Tibial nerve (tissue), 3 donors: Measurements from ENCODE around the gene VGLL2.

Experiments
- CTCF ChIP-seq, 5 experiments: fragments of 200-600 bp in 3 of 5; fragments of 450-650 bp in 2 of 5; sonication (generic) in 3 of 5; IDR thresholded peaks; one replicate each; pipeline ENCODE4 v1.5.1; 2016 to 2019; ENCODE audit warnings: antibody characterized with exemption in 5 of 5, mild to moderate bottlenecking in 3 of 5, moderate library complexity in 2 of 5
- POLR2A ChIP-seq, 2 donors: fragments of 450-650 bp; IDR thresholded peaks; one replicate each; pipeline ENCODE4 v1.6.1; 2017; ENCODE audit warnings: antibody characterized with exemption in 2 of 2, mild to moderate bottlenecking in 2 of 2, moderate library complexity in 2 of 2

GRCh38 chr6:117290173-117290846 is 25.0 kb downstream of the VGLL2 start:
- TF ChIP-seq CTCF (IDR thresholded peaks at IDR 0.05) (no peak), POLR2A (IDR thresholded peaks at IDR 0.05) (no peak)
